H1 (cell line): Measurements from ENCODE around the gene C1D. TPM values are rescaled to one million over a fixed set of nuclear protein-coding genes. Genes with fewer than 3 reads are reported as not detected.

Experiments used
- BCL11A ChIP-seq, 2 experiments: IDR thresholded peaks; one replicate each; pipeline ENCODE4 v1.6.1; 2011; ENCODE audit warnings: low read depth in 2 of 2, low read length in 2 of 2, mild to moderate bottlenecking in 2 of 2
- EZH2 ChIP-seq: fragments of 200-600 bp; sonication (generic); IDR thresholded peaks from 2 replicates; pipeline ENCODE4 v1.7.1; 2012; ENCODE audit warnings: low read depth, mild to moderate bottlenecking, moderate library complexity, low read length, inconsistent platforms; ENCODE audit not compliant: severe bottlenecking
- POLR2A ChIP-seq, 2 experiments: IDR thresholded peaks; 1 replicate in 1 of 2; 2 replicates in 1 of 2; pipeline ENCODE4 v1.6.1; 2011; ENCODE audit warnings: low read depth in 2 of 2, low read length in 2 of 2, mild to moderate bottlenecking in 2 of 2; ENCODE audit errors: control extremely low read depth in 1 of 2
- polyA plus RNA-seq, 7 experiments: library from polyadenylated mRNA; depleted of rRNA in 3 of 7; stranded (reverse) in 5 of 7; unstranded in 2 of 7; fragments of >200 nt in 5 of 7; fragments of 200-250 nt in 2 of 7; gene quantifications; 1 replicate in 5 of 7; 2 replicates in 1 of 7; 4 replicates in 1 of 7; pipeline versions ENCODE4 v1.2.1 to v1.2.3, GENCODE V29; 2011 to 2013; ENCODE audit warnings: missing spikeins in 2 of 7, mixed read lengths in 2 of 7
- total RNA-seq: library from RNA; stranded (reverse); fragmentation: NEBNext Ultra II Directional; extraction: Animal tissue kit (Norgen Biotek cat#: 25700); gene quantifications from 2 replicates; pipeline ENCODE4 v1.2.1, GENCODE V29; 2021
- TF ChIP-seq, protein P1 (sequence below): fragments of 300-600 bp; sonication (generic); IDR thresholded peaks from 2 replicates; pipeline ENCODE4 v1.7.1; 2012; ENCODE audit warnings: low read length, moderate library complexity, mild to moderate bottlenecking, inconsistent platforms; ENCODE audit not compliant: insufficient replicate concordance

C1D gene
- total and polyA plus RNA-seq, 2 of the 8 experiments (the other 6 are each of a cell fraction or from before 2014, with no cell fraction given), result 17.5 to 24.1 TPM

DNA sequence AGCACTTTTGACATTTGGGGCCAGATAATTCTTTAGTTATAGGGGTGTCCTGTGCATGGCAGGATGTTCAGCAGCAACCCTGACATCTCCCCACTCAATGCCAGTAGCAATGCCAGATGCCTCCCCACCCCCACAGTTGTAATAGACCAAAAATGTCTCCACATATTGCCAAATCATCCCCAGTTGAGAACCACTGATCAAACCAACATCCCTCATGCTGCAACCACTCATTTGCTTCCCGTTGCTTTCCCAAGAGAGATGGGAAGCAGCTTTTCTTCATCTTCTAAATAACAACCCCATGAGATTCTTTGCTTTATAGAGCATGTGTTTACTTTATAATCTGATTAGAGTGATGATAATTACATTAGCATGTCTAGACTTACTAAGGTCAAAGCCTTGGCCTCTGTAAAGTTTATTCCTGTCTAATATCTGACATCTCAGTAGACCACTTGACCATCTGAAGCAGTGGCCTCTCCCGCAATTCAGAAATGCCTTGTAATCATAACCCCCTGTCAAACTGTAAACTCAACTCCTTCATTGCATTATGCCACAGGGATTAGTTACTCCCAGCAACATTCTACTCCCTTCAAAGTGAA, 28.7 kb upstream of the C1D start (continued):
- TF ChIP-seq, protein P1, sequence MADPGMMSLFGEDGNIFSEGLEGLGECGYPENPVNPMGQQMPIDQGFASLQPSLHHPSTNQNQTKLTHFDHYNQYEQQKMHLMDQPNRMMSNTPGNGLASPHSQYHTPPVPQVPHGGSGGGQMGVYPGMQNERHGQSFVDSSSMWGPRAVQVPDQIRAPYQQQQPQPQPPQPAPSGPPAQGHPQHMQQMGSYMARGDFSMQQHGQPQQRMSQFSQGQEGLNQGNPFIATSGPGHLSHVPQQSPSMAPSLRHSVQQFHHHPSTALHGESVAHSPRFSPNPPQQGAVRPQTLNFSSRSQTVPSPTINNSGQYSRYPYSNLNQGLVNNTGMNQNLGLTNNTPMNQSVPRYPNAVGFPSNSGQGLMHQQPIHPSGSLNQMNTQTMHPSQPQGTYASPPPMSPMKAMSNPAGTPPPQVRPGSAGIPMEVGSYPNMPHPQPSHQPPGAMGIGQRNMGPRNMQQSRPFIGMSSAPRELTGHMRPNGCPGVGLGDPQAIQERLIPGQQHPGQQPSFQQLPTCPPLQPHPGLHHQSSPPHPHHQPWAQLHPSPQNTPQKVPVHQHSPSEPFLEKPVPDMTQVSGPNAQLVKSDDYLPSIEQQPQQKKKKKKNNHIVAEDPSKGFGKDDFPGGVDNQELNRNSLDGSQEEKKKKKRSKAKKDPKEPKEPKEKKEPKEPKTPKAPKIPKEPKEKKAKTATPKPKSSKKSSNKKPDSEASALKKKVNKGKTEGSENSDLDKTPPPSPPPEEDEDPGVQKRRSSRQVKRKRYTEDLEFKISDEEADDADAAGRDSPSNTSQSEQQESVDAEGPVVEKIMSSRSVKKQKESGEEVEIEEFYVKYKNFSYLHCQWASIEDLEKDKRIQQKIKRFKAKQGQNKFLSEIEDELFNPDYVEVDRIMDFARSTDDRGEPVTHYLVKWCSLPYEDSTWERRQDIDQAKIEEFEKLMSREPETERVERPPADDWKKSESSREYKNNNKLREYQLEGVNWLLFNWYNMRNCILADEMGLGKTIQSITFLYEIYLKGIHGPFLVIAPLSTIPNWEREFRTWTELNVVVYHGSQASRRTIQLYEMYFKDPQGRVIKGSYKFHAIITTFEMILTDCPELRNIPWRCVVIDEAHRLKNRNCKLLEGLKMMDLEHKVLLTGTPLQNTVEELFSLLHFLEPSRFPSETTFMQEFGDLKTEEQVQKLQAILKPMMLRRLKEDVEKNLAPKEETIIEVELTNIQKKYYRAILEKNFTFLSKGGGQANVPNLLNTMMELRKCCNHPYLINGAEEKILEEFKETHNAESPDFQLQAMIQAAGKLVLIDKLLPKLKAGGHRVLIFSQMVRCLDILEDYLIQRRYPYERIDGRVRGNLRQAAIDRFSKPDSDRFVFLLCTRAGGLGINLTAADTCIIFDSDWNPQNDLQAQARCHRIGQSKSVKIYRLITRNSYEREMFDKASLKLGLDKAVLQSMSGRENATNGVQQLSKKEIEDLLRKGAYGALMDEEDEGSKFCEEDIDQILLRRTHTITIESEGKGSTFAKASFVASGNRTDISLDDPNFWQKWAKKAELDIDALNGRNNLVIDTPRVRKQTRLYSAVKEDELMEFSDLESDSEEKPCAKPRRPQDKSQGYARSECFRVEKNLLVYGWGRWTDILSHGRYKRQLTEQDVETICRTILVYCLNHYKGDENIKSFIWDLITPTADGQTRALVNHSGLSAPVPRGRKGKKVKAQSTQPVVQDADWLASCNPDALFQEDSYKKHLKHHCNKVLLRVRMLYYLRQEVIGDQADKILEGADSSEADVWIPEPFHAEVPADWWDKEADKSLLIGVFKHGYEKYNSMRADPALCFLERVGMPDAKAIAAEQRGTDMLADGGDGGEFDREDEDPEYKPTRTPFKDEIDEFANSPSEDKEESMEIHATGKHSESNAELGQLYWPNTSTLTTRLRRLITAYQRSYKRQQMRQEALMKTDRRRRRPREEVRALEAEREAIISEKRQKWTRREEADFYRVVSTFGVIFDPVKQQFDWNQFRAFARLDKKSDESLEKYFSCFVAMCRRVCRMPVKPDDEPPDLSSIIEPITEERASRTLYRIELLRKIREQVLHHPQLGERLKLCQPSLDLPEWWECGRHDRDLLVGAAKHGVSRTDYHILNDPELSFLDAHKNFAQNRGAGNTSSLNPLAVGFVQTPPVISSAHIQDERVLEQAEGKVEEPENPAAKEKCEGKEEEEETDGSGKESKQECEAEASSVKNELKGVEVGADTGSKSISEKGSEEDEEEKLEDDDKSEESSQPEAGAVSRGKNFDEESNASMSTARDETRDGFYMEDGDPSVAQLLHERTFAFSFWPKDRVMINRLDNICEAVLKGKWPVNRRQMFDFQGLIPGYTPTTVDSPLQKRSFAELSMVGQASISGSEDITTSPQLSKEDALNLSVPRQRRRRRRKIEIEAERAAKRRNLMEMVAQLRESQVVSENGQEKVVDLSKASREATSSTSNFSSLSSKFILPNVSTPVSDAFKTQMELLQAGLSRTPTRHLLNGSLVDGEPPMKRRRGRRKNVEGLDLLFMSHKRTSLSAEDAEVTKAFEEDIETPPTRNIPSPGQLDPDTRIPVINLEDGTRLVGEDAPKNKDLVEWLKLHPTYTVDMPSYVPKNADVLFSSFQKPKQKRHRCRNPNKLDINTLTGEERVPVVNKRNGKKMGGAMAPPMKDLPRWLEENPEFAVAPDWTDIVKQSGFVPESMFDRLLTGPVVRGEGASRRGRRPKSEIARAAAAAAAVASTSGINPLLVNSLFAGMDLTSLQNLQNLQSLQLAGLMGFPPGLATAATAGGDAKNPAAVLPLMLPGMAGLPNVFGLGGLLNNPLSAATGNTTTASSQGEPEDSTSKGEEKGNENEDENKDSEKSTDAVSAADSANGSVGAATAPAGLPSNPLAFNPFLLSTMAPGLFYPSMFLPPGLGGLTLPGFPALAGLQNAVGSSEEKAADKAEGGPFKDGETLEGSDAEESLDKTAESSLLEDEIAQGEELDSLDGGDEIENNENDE, result no peak
- TF ChIP-seq BCL11A (IDR thresholded peaks at IDR 0.05; ENCODE audit: low read depth in 2 of 2, low read length in 2 of 2) (no peak), EZH2 (no peak), POLR2A (IDR thresholded peaks at IDR 0.05; ENCODE audit: control extremely low read depth in 1 of 2, low read depth in 2 of 2, low read length in 2 of 2) (no peak)
